Measurements from ENCODE around the gene COL4A1. TPM values are rescaled to one million over a fixed set of nuclear protein-coding genes. Genes with fewer than 3 reads are reported as not detected.

Gene COL4A1
- total RNA-seq, 1 donor: 0.21 TPM

DNA sequence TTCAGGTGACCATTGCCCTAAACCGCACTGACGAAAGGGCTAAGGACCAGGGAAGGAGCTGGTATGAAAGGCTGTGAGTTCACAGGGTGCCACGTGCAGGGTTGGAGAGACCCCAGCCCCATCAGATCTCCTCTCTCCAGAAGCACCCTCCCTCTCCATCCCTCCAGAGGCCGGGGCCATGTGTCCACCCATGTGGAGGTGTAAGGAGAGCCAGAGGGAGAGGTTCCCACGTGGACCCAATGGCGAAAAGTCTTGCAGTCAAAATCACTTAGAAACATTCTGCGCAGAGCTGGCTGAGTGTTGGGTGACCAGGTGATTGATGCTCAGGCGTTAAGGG lies 168.3 kb downstream of the COL4A1 start:
- Histone ChIP-seq H3K4me3 (ENCODE audit: low read length) (peak overlapping the region; percentile 51), H3K27me3 (ENCODE audit: insufficient read depth, low read length) (peaks cover 2% of the 10 kb centered on the region), H3K9me3 (ENCODE audit: low read depth, low read length) (peaks cover 14% of the 10 kb centered on the region), H3K4me1 (ENCODE audit: insufficient read depth, low read length) (peaks cover 25% of the 10 kb centered on the region)

DNA sequence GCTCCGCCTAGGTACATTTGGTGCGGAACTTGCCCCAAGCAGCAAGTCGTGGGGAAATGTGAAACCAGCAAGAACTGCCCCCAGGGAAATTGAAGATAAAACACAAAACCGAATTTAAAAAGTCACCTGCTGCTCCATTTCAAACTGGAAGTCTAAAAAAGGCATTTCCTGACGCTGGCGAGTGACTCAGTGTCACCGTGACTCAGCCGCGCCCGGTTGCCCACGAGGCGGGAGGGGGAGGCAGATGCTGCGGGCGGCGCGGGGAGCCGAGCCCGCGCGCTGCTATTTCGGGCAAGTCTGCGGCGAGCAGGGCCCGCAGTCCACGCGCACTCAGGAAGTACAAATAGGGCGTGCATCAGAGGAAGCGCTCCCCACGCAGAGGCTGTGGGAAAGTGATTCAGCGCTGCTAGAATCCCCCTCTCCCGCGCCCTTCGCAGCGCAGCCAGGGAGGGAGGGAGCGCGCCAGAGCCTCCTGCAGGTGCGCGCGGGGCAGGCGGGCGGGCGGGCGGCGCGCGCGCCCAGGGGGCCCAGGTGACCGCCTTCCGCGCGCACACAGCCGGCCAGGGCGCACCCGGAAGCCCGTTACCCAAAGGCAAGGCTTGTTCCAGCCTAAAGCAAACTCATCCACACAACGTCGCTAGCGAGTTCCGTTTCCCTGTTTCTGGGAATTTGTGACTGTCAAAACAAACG lies 168.8 kb downstream of the COL4A1 start:
- Histone ChIP-seq H3K9me3 (ENCODE audit: low read depth, low read length) (peaks cover 9% of the 10 kb centered on the region), H3K27me3 (ENCODE audit: insufficient read depth, low read length) (peaks cover 2% of the 10 kb centered on the region), H3K4me1 (ENCODE audit: insufficient read depth, low read length) (peaks cover 25% of the 10 kb centered on the region), H3K4me3 (ENCODE audit: low read length) (peak overlapping the region; percentile 51)

DNA sequence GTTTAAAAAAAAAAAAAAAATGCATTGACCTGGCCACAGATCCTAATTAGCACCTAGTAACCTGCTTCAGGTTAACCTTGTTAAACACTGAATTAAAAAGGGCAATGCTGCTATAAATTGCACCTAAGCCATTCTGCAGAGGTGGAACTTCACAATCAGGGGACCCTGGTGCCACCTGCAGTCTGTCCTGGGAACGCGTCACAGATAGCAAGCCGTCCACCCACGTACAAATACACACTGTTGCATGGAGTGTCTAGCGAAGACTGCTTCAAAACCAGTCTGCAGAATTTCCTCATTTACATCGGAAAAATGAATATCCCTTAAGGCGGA lies 169.3 kb downstream of the COL4A1 start:
- Histone ChIP-seq H3K4me1 (ENCODE audit: insufficient read depth, low read length) (peaks cover 25% of the 10 kb centered on the region), H3K4me3 (ENCODE audit: low read length) (peak overlapping the region; percentile 51), H3K27me3 (ENCODE audit: insufficient read depth, low read length) (peaks cover 2% of the 10 kb centered on the region), H3K9me3 (ENCODE audit: low read depth, low read length) (peaks cover 6% of the 10 kb centered on the region)

- peaks cover 25% of the 10 kb centered on the region for H3K4me1 ChIP-seq (ENCODE audit: insufficient read depth, low read length)
- H3K9me3 ChIP-seq (ENCODE audit: low read depth, low read length): no peaks in the 10 kb centered on the region
- H3K27me3 ChIP-seq (ENCODE audit: insufficient read depth, low read length): no peaks in the 10 kb centered on the region
- no peak overlapping the region for H3K4me3 ChIP-seq (ENCODE audit: low read length)
These were observed 170.0 kb downstream of the COL4A1 start for GRCh38 chr13:110136660-110137585.

- Histone ChIP-seq H3K4me3 (ENCODE audit: low read length) (no peak overlapping the region), H3K4me1 (ENCODE audit: insufficient read depth, low read length) (peaks cover 25% of the 10 kb centered on the region), H3K9me3 (ENCODE audit: low read depth, low read length) (no peaks in the 10 kb centered on the region), H3K27me3 (ENCODE audit: insufficient read depth, low read length) (no peaks in the 10 kb centered on the region)
These were observed 170.9 kb downstream of the COL4A1 start for GRCh38 chr13:110135977-110136597.

DNA sequence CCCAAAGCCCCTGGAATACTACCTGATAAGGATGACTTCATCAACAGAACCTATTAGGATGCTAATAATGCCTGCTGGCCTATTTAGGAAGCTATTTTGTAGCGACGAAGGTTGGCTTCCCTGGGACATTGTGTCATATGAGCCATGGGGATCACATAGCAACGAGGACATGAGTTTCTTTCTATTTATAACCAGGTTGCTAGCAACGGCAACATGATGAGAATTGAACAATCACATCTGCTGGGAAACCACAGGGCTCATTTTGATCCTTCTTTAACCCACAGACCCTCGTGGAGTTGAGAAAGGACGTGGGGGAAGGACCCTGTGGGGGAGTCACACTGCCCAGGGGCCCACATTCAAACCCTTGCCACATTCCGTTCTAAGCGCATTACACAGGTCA lies 172.2 kb downstream of the COL4A1 start:
- H3K4me1 ChIP-seq (ENCODE audit: insufficient read depth, low read length): peaks cover 25% of the 10 kb centered on the region
- no peak overlapping the region for H3K4me3 ChIP-seq (ENCODE audit: low read length)
- no peaks in the 10 kb centered on the region for H3K9me3 ChIP-seq (ENCODE audit: low read depth, low read length)
- no peaks in the 10 kb centered on the region for H3K27me3 ChIP-seq (ENCODE audit: insufficient read depth, low read length)

- Histone ChIP-seq H3K4me3 (ENCODE audit: low read length) (no peak overlapping the region), H3K27me3 (ENCODE audit: insufficient read depth, low read length) (no peaks in the 10 kb centered on the region), H3K9me3 (ENCODE audit: low read depth, low read length) (no peaks in the 10 kb centered on the region), H3K4me1 (ENCODE audit: insufficient read depth, low read length) (peaks cover 21% of the 10 kb centered on the region)
These were observed 173.3 kb downstream of the COL4A1 start for GRCh38 chr13:110133425-110134235.

- Histone ChIP-seq H3K4me3 (ENCODE audit: low read length) (no peak overlapping the region), H3K27me3 (ENCODE audit: insufficient read depth, low read length) (no peaks in the 10 kb centered on the region), H3K9me3 (ENCODE audit: low read depth, low read length) (no peaks in the 10 kb centered on the region), H3K4me1 (ENCODE audit: insufficient read depth, low read length) (peaks cover 8% of the 10 kb centered on the region)
These were observed 174.6 kb downstream of the COL4A1 start for GRCh38 chr13:110132225-110132982.

- H3K4me3 ChIP-seq (ENCODE audit: low read length): no peak overlapping the region
- H3K27me3 ChIP-seq (ENCODE audit: insufficient read depth, low read length): no peaks in the 10 kb centered on the region
- no peaks in the 10 kb centered on the region for H3K9me3 ChIP-seq (ENCODE audit: low read depth, low read length)
- peaks cover 5% of the 10 kb centered on the region for H3K4me1 ChIP-seq (ENCODE audit: insufficient read depth, low read length)
These were observed 175.5 kb downstream of the COL4A1 start for GRCh38 chr13:110131424-110131823.

DNA sequence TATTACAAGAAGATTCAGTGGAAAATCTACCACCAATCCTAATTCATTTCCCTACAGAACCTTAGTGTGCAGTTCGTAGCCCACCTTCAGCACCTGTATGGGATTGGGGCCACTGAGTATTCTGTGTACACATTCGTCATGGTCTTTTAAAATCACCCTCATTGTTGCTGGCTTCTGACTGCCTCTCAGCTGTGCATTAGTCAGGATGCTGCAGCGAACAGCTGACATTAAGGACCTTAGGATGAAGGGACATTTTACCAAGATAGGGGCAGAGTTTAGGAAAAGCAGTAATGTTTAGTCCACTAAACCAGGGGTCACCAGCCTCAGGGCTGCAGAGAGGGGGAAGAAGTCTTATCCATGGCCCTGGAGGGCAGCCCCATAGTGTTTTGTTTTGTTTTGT lies 176.5 kb downstream of the COL4A1 start:
- H3K9me3 ChIP-seq (ENCODE audit: low read depth, low read length): no peaks in the 10 kb centered on the region
- H3K27me3 ChIP-seq (ENCODE audit: insufficient read depth, low read length): no peaks in the 10 kb centered on the region
- H3K4me1 ChIP-seq (ENCODE audit: insufficient read depth, low read length): peaks cover 7% of the 10 kb centered on the region

DNA sequence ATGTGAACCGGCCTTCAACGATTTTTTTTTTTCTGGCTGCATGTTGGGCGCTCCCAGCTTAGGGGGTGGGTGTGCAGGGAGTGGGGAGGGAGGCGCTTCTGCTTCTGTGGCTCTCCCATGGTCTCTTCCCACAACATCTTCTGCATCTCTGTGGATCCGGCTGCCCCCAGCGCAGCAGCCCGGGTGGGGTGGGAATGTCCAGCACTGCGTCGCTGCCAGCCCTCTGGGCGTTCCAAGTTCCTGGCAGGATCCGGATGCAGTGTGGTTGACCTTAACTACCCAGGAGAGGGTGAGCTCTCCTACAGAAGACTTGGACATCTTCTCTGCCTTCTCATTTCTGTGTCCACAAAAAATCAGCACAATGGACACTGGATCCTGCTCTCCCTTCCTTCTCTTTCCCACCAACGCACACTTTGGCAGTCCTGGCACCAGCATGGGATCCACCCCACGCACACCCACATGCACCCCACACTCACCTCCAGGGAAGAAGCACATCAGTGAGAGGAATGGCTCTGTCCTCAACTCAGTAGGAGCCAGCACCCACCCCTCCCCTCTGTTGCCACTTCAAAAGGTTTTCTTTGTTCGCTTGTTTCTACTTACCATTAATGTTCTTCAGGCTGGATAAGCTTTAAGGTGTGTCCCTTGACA lies 177.3 kb downstream of the COL4A1 start:
- Histone ChIP-seq H3K4me1 (ENCODE audit: insufficient read depth, low read length) (peaks cover 7% of the 10 kb centered on the region), H3K9me3 (ENCODE audit: low read depth, low read length) (no peaks in the 10 kb centered on the region), H3K4me3 (ENCODE audit: low read length) (no peak overlapping the region), H3K27me3 (ENCODE audit: insufficient read depth, low read length) (no peaks in the 10 kb centered on the region)

More for the DNA sequence above, 176.5 kb downstream of the COL4A1 start:
- H3K4me3 ChIP-seq (ENCODE audit: low read length): no peak overlapping the region

- peaks cover 7% of the 10 kb centered on the region for H3K4me1 ChIP-seq (ENCODE audit: insufficient read depth, low read length)
- H3K4me3 ChIP-seq (ENCODE audit: low read length): no peak overlapping the region
- no peaks in the 10 kb centered on the region for H3K27me3 ChIP-seq (ENCODE audit: insufficient read depth, low read length)
- H3K9me3 ChIP-seq (ENCODE audit: low read depth, low read length): no peaks in the 10 kb centered on the region
These were observed 177.9 kb downstream of the COL4A1 start for GRCh38 chr13:110129076-110129475.

GRCh38 chr13:110128546-110128945 lies 178.4 kb downstream of the COL4A1 start:
- H3K27me3 ChIP-seq (ENCODE audit: insufficient read depth, low read length): no peaks in the 10 kb centered on the region
- peaks cover 7% of the 10 kb centered on the region for H3K4me1 ChIP-seq (ENCODE audit: insufficient read depth, low read length)
- no peak overlapping the region for H3K4me3 ChIP-seq (ENCODE audit: low read length)
- H3K9me3 ChIP-seq (ENCODE audit: low read depth, low read length): no peaks in the 10 kb centered on the region

Data from mononuclear cell (primary cell).